ENCODE results near the gene ZNF646.

DNA sequence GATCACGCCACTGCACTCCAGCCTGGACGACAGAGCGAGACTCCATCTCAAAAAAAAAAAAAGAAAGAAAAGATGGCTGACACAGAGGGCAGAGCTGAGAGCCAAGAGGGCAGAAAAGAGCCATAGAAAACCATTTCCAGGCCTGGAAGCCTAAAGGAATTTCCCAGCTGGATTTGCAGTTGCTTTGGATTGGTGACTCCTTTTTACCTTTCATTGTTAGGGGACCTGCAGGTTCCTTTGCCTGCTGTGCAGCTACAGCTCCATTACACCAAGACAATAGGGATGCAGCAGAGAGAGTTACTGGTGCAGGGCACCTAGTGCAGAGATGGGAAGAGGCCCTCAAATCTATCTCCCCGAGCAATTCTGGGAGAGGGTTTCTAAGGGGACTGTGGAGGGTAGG, 18.6 kb upstream of the ZNF646 start:
- no peak for TF ChIP-seq YY1 (IDR thresholded peaks at IDR 0.05; ENCODE audit: insufficient read depth, insufficient read length)
- TF ChIP-seq ZNF274 (IDR thresholded peaks at IDR 0.05; ENCODE audit: low read depth, low read length): no peak
